Gastrocnemius medialis (tissue), 4 donors: Measurements from ENCODE around the gene CACNA1A.

Experiments used
- POLR2A ChIP-seq, 2 donors: fragments of 450-650 bp; IDR thresholded peaks; one replicate each; pipeline ENCODE4 v1.6.1; 2017; ENCODE audit warnings: antibody characterized with exemption in 2 of 2, mild to moderate bottlenecking in 2 of 2, moderate library complexity in 2 of 2
- TF ChIP-seq, protein P1 (sequence below), 5 experiments: fragments of 450-650 bp in 3 of 5; fragments of 200-600 bp in 2 of 5; sonication (generic) in 2 of 5; IDR thresholded peaks in 4 of 5; conservative IDR thresholded peaks in 1 of 5; 1 replicate in 4 of 5; 2 replicates in 1 of 5; pipeline ENCODE4 v1.5.1; 2016 to 2019; ENCODE audit warnings: antibody characterized with exemption in 5 of 5, mild to moderate bottlenecking in 3 of 5, moderate library complexity in 3 of 5

DNA sequence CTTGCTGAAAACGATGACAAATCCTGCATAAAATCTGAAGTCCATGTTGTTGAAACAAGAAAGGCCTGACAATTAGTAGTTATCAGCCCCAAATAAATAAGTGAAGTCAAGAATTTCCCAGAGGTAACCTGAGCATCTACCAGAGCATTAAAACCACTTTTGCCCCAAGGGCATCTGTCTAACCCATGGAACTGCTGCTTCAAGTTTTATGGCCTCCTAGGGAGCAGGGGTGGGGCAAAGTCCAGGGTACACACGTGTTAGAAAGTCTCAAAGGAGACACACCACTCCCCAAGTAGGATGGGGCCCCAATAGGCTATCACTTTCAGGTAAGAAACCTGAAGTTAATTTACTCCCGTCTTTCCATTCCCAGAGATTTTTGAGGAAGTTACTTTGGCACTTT is 81.1 kb downstream of the CACNA1A start:
- TF ChIP-seq, protein P1, sequence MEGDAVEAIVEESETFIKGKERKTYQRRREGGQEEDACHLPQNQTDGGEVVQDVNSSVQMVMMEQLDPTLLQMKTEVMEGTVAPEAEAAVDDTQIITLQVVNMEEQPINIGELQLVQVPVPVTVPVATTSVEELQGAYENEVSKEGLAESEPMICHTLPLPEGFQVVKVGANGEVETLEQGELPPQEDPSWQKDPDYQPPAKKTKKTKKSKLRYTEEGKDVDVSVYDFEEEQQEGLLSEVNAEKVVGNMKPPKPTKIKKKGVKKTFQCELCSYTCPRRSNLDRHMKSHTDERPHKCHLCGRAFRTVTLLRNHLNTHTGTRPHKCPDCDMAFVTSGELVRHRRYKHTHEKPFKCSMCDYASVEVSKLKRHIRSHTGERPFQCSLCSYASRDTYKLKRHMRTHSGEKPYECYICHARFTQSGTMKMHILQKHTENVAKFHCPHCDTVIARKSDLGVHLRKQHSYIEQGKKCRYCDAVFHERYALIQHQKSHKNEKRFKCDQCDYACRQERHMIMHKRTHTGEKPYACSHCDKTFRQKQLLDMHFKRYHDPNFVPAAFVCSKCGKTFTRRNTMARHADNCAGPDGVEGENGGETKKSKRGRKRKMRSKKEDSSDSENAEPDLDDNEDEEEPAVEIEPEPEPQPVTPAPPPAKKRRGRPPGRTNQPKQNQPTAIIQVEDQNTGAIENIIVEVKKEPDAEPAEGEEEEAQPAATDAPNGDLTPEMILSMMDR (IDR thresholded peaks at IDR 0.05 in 4 of 5, conservative IDR thresholded peaks at IDR 0.05 in 1 of 5): no peak
- TF ChIP-seq POLR2A (IDR thresholded peaks at IDR 0.05): no peak
